IPS-11a (cell line): ENCODE measurements around the gene CNIH3.
A peak's percentile ranks its signal among the peaks of the same experiment; 100 is the strongest.
"Not testable (repeated sequence)": the region's sequence is repeated elsewhere in the genome, so short reads cannot be mapped to it uniquely, and the experiment has no call there.

Experiments used
- H3K4me3 ChIP-seq: one replicate; pipeline ENCODE4 v1.5.1; 2013; ENCODE audit warnings: low read depth, low read length, control low read depth

CNIH3 gene

DNA sequence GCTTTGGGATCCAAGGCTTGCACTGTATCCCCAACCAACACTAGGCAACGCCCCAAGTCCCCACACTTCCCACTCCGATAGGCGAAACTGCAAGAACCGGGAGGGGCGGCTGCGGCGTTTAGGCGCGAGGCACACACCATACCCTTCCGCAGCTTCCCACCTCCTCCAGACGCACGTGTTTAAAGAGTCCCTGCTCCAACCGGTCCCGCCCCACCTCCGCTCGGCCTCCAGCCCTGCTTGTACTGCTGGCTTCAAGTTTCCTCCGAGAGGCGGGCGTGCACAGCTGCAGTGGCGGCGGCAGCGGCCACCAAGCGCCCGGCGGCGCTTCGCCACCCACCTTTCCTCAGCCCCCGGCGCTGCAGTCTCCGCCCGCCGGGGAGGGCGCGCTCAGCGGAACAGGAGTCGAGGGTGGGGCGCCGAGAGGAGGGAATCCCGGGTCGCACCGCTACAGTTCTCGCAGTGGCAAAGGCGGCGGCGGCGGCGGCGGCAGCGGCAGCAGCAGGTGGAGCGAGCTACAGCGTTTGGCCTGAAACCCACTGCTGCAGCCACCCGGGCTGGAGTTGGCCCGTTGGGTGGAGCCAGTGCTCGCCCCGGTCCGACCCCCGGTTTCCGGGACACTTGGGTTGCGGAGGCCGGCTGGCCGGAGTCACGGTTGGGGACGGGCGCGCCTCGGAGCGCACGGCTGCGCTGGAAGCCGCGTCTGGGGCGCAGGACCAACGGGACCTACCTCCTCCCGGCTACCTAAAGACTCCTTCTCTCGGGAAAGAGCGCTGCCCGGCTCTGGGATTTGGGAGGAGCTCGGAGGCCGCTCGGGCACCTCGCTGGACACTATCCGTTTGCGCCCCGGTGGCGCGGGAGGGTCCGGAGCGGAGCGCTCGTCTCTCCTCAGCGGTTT lies at the start of gene CNIH3:
Gene CNIH3, plus strand, starts transcription at position 457 of the 895 bp plus-strand sequence. CDS start 858 bp downstream, outside the sequence.
- H3K4me3 ChIP-seq, result peak within 1 kb of the TSS; percentile 52

DNA sequence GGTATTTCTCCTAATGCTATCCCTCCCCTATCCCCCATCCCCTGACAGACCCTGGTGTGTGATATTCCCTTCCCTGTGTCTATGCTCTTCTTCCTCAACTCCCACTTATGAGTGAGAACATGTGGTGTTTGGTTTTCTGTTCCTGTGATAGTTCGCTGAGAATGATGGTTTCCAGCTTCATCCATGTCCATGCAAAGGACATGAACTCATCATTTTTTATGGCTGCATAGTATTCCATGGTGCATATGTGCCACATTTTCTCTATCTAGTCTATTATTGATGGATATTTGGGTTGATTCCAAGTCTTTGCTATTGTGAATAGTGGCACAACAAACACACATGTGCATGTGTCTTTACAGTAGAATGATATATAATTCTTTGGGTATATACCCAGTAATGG lies 49.6 kb upstream of the CNIH3 start:
- not testable (repeated sequence) for H3K4me3 ChIP-seq

DNA sequence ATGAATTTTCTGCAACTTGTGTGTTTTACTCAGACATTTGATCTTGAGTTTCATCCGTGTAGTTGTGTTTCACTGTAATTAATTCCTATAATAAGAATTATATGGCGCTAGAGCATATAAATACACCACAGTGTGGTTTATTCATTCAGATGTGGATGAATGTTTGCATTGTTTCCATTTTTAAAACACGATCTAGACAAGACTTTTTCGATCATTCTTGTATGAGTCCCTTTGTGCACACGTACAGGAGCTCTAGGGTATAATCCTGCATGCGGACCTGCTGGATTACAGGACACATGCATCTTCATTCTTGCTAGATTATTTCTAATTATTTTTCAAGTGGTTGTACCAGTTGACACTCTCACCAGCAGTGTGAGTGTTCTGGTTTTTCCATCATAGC lies 46.8 kb upstream of the CNIH3 start:
- H3K4me3 ChIP-seq, result no peak overlapping the region

DNA sequence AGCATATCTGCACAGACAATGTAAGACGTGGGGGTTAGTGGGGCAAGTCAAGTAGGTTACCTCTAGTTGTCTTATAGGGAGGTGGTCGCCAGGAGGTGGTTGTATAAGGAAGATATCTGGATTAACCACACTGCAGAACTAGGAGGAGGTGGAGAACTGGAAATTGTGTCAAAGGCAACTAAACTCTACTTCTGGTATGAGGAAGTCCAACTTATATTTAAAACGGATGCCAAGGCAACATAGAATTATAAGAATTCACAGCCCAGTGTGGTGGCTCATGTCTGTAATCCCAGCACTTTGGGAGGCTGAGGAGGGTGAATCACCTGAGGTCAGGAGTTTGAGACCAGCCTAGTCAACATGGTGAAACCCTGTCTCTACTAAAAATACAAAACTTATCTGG lies 44.1 kb upstream of the CNIH3 start:
- H3K4me3 ChIP-seq, result not testable (repeated sequence)

- H3K4me3 ChIP-seq, result no peak overlapping the region
Measured at GRCh38 chr1:224579526-224579925, 36.6 kb upstream of the CNIH3 start.

- no peak overlapping the region for H3K4me3 ChIP-seq
Measured at GRCh38 chr1:224580006-224580405, 36.1 kb upstream of the CNIH3 start.

GRCh38 chr1:224582041-224582440 lies 34.1 kb upstream of the CNIH3 start:
- H3K4me3 ChIP-seq, result no peak overlapping the region

- no peak overlapping the region for H3K4me3 ChIP-seq
Measured at GRCh38 chr1:224583774-224584173, 32.3 kb upstream of the CNIH3 start.

GRCh38 chr1:224585051-224585450 lies 31.1 kb upstream of the CNIH3 start:
- H3K4me3 ChIP-seq, result no peak overlapping the region

GRCh38 chr1:224587051-224587450 lies 29.1 kb upstream of the CNIH3 start:
- H3K4me3 ChIP-seq, result no peak overlapping the region

GRCh38 chr1:224588515-224588914 lies 27.6 kb upstream of the CNIH3 start:
- H3K4me3 ChIP-seq, result no peak overlapping the region

DNA sequence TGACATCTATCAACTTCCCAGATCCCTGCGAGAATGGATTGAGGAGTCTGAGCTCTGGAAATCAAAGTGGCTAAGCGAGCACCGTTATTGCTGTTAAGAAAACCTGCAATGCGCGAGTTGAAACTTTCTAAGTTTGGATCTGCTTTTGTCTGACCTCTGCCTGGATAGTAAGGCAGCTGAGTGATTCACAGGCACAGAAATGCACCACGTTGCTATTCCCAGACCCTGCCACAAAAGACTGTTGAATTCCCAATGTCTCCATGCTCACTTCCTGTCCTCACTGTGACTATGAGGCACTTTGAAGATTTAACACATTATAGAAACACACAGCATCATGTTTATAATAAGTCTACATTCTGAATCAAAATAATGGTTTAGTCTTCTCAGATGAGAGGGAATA lies 27.1 kb upstream of the CNIH3 start:
- no peak overlapping the region for H3K4me3 ChIP-seq

DNA sequence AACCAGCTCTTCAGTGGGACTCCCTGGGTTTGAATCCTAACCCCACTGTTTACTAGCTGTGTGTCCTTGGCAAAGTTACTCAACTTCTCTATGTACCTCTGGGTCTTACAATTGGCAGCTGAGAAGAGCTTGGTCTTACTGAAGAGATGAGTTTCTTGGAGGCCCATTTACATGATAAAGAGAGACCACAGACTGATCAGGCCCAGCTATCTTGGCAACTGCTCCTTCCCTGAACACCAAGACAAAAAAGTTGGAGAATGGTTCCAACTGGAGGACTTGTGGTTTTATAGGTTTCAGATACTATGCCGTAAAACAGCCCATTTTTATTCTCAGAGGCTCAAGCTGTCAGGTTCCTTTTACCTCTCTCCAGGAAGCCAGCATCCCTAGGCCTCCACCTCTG lies 24.8 kb upstream of the CNIH3 start:
- H3K4me3 ChIP-seq, result no peak overlapping the region

- H3K4me3 ChIP-seq, result no peak overlapping the region
Measured at GRCh38 chr1:224592636-224593582, 23.2 kb upstream of the CNIH3 start.

DNA sequence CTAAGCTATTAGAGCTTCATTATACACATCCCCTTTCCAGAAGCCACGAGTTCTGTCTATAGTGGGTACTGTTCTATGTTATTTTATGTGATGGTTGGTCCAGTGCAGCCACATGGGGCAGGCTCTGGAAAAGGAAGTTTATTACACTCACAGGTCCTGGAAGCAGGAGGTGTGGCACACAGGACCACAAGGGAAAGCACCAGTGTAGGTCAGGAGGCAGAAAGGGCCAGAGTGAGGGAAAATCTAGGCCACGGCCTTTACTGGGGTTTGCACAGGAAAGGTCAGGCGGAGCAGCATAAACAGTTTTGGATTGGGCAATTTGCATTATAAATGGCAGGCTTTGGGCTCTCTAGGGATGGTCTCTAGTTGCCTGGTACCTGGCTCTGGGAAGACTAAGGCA lies 21.8 kb upstream of the CNIH3 start:
- no peak overlapping the region for H3K4me3 ChIP-seq

GRCh38 chr1:224594851-224595250 lies 21.3 kb upstream of the CNIH3 start:
- H3K4me3 ChIP-seq, result no peak overlapping the region

DNA sequence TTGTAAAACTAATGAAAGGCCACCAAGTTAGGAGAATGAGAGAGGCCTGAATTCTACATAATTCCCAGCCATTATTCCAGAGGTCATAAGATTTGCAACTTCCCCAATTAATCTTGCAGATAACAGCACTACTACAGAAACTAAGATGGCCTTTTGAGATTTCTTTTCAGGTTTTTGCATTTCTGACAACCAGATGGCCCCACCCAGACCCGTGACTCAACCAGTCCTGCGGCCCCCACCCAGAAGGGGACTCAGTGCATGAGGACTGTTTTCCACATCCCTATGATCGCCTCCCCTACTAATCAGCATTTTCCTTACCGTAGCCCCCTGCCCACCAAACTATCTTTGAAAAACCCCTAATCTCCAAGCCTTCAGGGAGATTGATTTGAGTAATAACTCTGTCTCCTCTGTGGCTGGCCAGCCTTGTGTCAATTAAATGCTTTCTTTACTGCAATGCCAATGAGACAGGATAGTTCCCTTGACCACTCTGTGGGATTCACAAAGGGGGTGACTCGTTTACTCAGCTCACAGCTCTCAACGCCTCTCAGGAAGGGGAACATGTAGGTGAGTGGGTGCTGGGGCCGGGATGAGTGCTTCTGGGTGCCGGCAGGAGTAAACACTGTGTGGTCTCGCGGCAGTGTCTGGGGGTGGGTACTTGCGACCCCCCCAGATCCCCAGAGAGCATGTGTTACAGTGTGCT lies 10.5 kb upstream of the CNIH3 start:
- no peak overlapping the region for H3K4me3 ChIP-seq

GRCh38 chr1:224607188-224608148 lies 8.6 kb upstream of the CNIH3 start:
- no peak overlapping the region for H3K4me3 ChIP-seq

DNA sequence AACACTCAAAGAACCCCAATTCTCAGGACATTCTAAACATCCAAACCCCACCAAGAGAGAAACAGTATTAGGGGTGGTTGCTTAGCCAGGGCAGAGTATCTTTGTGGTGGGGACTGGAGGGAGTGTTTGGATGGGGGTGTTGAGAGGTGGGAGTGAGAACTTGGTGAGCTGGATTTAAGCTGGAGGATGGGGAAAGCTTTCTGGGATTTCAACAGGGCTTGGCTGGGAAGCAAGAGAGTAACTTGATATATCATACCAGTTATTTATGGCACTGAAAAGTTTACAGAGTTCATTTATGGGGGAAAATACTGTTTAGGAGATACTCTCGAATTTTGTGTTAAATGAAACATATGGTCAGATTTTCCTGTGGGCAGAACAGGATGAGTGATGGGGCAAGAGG lies 6.8 kb upstream of the CNIH3 start:
- H3K4me3 ChIP-seq, result no peak overlapping the region

DNA sequence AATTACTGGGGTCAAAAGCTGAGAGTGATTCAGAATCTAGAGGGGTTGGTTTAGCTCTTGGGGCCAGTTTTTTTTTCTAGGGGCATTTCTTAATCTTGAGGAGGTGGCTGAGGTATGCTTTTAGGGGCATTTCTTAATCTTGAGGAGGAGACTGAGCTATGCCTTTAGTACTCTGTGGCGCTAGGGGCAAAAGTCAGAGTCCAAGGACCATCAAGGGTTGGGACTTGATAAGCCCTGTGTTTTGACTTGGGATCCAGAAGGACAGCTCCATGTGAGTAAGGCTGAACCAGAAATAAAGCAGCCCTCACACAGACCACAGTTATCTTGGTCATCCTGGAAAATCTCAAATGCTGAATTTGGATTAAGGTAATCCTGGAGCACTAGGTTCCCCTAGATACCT lies 3.9 kb upstream of the CNIH3 start:
- no peak overlapping the region for H3K4me3 ChIP-seq
